SKM-1 treated with dmso at 0.1 percent for 144 hours (cell line): ENCODE data around the gene IDI2.
"Not testable (repeated sequence)": the region's sequence is repeated elsewhere in the genome, so short reads cannot be mapped to it uniquely, and the experiment has no call there.

ENCODE experiments used
- DNase-seq: peaks from one replicate; lab custom pipeline; 2025; ENCODE audit not compliant: unreplicated experiment; lab: John Stamatoyannopoulos, UW

Gene IDI2

GRCh38 chr10:1025683-1026082 lies at the start of gene IDI2:
IDI2 (minus strand) TSS chr10:1025859; CDS start chr10:1024723, 1,136 bp downstream.
- DNase-seq = no peak

DNA sequence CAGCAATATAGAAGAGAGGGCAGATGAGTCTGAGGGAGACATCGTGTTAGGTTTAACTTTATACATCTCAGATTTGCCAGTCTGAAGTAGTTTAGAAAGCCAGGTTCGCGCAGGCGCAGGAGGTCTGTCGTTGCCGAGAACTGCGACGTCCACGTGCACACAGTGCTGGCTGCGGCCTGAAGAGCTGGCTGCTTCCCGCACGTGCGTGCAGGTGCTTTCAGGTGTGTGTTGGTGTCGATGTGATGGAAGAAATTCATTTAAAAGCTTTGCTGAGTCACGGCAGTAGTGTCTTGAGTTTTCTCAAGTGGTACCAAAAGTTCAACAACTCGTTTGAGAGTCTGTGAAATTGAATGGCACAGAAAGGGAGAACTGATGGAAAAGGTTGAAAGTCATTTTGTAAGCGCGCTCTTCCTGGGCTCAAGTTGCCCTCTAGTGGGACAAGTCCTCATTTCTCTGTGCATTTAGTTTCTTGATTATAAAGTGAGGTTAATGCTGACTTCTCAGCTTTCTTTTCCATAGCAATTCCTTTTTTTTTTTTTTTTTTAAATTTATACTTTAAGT lies 49.2 kb upstream of the IDI2 start:
- DNase-seq = no peak

DNA sequence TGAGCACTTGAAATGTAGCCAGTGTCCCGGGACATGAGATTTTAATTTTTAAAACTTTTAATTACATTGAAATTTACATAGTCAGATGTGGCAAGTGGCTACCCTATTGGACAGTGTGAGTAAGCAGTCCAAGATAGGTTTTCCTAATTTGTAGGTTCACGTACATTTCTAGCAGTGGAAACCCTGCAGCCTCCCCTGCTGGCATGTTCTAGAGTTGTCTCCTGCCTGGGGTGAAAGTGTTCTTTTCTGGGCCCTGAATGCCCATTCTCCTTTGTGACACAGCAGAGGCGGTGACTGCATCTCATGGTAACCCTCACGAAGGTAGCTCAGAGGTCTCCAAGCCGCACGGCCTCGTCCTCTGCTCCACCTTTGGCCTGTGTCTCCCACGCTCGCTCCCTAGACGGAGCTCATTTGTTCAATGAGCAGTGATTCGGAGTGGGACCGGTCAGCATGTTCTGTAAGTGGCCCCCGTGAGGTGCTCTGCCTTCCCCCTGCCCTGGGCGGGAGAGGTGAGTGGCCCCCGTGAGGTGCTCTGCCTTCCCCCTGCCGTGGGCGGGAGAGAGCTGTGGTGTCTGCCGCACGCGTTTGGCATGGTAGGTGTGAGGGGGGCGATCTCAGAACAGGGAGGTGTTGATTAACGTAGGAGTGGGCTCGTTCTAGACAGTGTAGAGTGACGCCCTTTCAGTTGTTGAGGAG lies 48.5 kb upstream of the IDI2 start:
- no peak for DNase-seq

- no peak for DNase-seq
These were observed 45.3 kb upstream of the IDI2 start for GRCh38 chr10:1070919-1071318.

GRCh38 chr10:1068380-1069361 lies 43.0 kb upstream of the IDI2 start:
- no peak for DNase-seq

- not testable (repeated sequence) for DNase-seq
These were observed 41.1 kb upstream of the IDI2 start for GRCh38 chr10:1066734-1067133.

DNA sequence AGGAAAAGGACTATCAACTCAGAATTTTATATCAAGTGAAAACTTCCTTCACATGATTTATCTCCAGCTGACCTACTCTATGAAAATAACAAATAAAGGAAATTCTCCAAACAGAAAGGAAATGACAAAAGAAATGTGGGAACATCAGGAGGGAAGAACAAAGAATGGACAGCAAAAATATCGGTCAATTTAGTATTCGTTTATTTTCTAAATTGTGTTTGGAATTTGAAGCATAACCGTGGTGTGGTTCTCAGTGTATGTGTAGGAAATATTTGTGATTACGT lies 39.2 kb upstream of the IDI2 start:
- DNase-seq = no peak

DNA sequence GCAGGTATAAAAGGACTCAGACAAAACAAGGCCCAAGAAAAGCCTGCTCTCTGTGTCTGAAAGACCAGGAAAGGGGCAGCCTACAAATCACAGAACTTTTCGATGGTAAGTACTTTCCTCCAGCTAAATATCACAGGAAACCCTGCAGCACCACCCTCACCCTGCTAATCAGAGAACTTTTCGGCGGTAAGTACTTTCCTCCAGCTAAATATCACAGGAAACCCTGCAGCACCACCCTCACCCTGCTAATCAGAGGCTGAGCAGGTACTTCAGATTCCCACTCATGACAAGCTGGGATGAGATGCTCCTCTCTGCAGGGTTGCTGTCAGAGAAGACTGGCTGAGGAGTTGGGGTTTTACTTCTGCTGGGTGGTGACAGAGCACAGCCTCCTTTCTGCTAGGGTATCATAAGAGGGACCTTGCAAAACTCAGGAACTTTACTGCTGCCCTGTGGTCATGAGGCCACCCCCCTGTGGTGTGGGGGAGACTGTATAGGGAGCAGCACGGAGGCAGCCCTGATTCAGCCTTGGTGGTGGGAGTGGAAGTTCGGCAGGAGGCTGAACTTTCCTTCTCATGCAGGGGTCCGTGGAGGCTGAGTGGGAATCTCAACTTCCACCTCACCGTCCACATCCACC lies 37.7 kb upstream of the IDI2 start:
- DNase-seq = no peak

GRCh38 chr10:1061930-1062774 lies 36.5 kb upstream of the IDI2 start:
- no peak for DNase-seq

- DNase-seq = no peak
These were observed 34.2 kb upstream of the IDI2 start for GRCh38 chr10:1059902-1060301.

DNA sequence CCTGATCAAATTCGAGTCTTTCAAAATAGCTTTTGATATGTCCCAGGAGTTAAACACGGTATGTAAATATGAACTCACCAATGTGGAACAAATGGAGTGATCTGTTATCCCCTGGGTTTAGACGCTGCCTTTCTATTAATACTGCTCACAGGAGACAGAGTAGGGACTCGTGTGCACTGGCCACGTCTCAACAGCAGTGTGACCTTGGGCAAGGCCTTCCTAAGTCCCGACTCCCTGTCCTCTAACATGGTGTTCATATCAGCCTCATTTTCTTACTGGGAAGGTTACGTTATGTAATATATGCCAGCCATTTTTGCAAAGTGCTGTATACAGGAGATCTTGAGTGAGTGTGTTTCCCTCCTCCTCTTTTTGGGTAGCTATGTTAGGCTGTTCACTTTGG lies 32.4 kb upstream of the IDI2 start:
- no peak for DNase-seq

GRCh38 chr10:1057106-1057657 lies 31.5 kb upstream of the IDI2 start:
- DNase-seq = peak; percentile 47

GRCh38 chr10:1056326-1057105 lies 30.9 kb upstream of the IDI2 start, which contains the start of gene WDR37:
WDR37 (plus strand) TSS chr10:1056385; CDS start chr10:1072156, 15,771 bp downstream.
- peak; percentile 34 for DNase-seq

GRCh38 chr10:1054684-1055083 lies 29.0 kb upstream of the IDI2 start:
- no peak for DNase-seq

DNA sequence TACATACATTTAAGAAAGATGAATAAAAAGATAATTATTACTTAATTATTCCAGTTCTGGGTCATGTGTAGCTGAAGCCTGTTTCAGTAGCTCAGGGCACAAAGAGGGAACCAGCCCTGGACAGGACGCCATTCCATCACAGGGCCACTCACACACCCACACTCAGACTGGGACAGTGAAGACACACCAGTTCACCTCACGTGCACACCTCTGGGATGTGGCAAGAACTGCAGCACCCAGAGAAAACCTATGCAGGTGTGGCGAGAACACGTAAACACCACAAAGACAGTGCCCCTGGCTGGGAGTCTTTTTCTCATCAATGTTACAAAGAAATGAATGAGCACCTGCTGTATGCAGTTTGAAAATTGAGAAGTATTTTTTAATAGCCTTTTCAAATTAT lies 24.9 kb upstream of the IDI2 start:
- DNase-seq = no peak

DNA sequence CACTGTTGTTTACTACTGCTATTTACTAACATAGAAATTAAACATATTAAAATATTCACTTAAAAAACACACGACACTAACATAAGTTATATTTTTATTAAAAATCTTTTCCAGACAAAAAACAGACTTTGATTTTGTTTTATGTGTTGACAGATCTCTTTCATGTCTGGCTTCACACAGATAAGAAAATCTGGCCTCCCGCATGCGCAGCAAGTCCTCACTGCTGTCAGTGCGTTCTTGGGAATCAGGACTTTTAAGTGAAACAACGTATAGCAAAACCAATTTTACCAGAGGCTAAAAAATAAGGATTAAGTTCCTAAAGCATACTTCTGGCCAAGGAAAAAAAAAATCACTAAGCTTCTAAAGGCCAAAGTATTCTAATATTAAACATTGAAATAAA lies 24.5 kb upstream of the IDI2 start:
- no peak for DNase-seq

DNA sequence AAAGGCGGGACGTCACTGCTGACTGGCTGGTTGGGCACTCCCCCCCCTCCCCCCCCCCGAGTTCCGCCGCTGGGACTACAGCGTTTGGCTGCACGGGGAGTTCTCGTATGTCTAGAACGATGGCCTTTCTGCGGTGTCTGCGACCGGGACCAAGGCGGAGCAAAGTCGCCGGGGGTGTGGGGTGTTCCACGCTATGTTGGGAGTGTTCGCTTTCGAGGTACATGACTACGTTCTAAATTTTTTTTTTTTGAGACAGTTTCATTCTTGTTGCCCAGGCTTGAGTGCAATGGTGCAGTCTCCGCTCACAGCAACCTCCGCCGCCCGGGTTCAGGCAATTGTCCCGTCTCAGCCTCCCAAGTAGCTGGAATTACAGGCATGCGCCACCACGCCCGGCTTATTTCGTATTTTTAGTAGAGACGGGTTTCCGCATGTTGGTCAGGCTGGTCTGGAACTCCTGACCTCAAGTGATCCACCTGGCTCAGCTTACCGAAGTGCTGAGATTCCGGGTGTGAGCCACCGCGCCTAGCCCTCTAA lies 23.8 kb upstream of the IDI2 start:
- DNase-seq = no peak

GRCh38 chr10:1048732-1049424 lies 23.2 kb upstream of the IDI2 start, which contains the start of gene IDI1:
IDI1 (minus strand) TSS chr10:1049119; CDS start chr10:1049003, 116 bp downstream.
- DNase-seq = peak; percentile 89

DNA sequence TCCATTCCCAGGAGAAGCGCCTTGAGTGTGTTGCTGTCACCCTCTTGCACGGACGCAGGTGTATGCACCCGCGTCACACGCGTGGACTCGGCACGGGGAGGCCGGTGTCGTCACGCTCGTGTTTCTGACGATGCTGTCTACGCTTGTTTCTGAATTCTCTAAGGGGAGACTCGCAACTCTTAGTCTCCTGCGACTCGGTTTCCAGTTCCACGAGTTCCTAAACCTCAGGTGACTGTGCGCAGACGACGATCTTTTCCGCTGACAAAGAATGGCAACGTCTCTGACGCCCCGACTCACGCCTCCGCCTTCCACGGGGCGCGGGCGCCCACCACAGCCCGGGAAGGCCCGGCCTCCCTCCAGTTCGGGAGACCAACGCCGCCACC lies 22.7 kb upstream of the IDI2 start:
- no peak for DNase-seq
